Measurements from ENCODE around the gene IL23A.
A peak's percentile ranks its signal among the peaks of the same experiment; 100 is the strongest.

GRCh38 chr12:56299853-56300643 is 38.6 kb upstream of the IL23A start, which contains the start of gene CS:
- TF ChIP-seq POLR2A (IDR thresholded peaks at IDR 0.05) (peak in 3 of 4 donors; percentile 47 to 89 (median 67)), EP300 (IDR thresholded peaks at IDR 0.05) (no peak), POLR2AphosphoS5 (IDR thresholded peaks at IDR 0.05) (peak; percentile 1 to 73)
- TF ChIP-seq, protein P1, sequence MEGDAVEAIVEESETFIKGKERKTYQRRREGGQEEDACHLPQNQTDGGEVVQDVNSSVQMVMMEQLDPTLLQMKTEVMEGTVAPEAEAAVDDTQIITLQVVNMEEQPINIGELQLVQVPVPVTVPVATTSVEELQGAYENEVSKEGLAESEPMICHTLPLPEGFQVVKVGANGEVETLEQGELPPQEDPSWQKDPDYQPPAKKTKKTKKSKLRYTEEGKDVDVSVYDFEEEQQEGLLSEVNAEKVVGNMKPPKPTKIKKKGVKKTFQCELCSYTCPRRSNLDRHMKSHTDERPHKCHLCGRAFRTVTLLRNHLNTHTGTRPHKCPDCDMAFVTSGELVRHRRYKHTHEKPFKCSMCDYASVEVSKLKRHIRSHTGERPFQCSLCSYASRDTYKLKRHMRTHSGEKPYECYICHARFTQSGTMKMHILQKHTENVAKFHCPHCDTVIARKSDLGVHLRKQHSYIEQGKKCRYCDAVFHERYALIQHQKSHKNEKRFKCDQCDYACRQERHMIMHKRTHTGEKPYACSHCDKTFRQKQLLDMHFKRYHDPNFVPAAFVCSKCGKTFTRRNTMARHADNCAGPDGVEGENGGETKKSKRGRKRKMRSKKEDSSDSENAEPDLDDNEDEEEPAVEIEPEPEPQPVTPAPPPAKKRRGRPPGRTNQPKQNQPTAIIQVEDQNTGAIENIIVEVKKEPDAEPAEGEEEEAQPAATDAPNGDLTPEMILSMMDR (IDR thresholded peaks at IDR 0.05) = peak in 1 of 6 experiments; percentile 16
